T-helper 2 cell (primary cell): ENCODE measurements around the gene PLD1.
"Not testable (repeated sequence)": the region's sequence is repeated elsewhere in the genome, so short reads cannot be mapped to it uniquely, and the experiment has no call there.

ENCODE experiments used
- DNase-seq, 5 experiments: peaks; one replicate each; pipeline versions ENCODE4 v3.0.0 to v3.0.0-alpha.2; 2012 to 2022

Gene PLD1

DNA sequence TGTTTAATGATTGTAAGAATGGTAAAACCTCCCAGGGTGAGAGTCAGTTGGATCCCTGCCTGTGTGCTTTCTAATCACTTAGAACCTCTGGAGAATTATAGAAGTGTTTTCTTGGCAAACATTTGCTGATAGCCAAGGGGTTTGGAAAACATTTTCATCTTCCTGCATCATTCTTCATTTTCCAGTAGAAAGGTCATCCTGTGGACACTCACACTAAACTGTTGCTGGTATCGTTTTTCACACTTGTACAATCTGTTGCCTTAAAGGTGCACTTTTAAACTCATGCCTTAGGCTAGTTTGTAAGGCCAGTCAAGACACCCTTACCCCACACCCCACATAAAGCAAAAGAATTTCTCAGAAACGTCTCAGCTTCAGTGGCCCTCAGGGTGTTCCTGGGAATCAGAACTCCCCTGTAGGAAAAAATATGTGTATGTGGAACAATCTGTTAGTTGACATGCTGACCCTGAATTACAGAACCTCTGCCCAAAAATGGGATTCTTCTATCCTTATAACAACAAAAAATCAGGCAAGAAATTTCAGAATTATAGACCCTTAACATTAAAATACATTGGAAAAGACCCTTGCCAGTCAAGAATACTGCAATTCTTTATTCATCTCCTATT is 5.8 kb upstream of the PLD1 start:
- no peak for DNase-seq

DNA sequence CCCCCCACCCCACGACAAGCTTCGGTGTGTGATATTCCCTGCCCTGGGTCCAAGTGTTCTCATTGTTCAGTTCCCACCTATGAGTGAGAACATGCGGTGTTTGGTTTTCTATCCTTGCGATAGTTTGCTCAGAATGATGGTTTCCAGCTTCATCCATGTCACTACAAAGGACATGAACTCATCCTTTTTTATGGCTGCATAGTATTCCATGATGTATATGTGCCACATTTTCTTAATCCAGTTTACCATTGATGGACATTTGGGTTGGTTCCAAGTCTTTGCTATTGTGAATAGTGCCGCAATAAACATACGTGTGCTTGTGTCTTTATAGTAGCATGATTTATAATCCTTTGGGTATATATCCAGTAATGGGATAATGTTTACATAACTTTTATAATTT is 4.4 kb upstream of the PLD1 start:
- DNase-seq, result not testable (repeated sequence)

DNA sequence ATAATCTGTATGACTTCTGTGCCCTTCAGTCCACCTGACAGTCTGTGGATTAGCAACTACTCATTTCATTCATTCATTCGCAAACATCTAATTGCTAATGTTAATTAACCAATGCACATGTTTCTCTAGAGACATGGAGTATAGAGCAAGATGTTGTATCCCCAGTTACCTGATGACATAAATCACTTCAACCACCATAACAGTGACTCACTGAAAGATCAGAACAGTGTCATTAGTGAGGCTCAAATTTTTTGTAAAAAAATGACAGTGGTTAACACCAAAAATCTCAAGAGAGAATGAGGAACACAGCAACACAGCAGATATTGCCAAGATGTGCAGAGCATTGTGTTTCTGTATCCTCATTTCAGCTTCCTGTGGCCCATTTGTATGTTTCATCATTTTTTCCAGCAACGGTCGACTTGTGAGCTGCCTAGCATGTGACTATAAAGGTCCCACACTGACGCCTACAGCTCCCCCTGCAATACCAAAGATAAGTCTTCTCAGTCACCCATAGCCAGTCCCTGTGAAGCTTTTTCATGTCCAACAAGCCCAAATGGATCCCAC is 3.7 kb upstream of the PLD1 start:
- peak in 2 of 5 experiments; percentile 70 to 84 for DNase-seq

DNA sequence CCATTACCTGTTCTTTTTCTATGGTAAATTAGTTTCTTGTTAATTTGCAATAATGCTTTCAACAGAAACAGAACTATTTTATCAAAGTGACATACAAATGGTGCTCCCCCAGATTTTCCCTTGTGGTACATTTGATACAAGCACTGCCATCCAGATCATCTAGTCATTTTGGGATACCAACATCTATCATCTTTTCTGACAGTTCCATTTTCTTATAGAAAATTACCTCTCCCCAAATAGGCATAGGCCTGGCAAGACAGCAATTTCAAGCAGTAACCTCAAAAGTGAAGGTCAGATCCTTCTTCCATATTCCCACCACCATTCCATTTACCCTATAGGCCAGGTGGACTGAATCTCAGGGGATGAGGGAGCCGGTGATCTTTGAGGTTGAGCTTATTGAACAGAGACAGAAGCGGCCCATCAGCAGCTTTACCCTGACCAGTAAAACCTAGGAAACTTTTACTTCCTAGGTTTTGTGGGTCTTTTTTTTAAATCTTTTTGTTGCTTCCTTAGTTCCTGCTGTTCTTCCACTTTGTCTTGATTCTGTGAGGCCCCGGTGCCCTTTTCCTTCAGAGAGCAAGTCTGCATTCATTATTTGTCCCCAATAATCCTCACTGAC is 3.1 kb upstream of the PLD1 start:
- no peak for DNase-seq

DNA sequence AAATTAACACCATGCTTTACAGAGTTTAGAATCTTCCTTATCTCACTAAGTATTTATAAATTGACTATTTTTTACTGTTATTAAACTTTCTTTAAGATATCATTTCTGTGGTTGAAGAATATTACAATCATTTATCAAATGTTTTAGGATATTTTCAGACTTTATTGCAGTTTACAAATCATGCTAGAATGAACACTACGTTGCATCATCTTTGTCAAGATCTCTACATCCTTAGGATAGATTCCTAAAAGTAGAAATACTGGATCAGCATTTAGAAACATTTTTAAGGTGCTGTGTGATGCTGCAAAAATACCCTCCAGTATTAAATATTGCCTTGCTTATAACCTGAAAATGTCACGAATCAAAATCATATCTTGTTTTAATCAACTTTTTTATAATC is 2.5 kb upstream of the PLD1 start:
- no peak for DNase-seq

DNA sequence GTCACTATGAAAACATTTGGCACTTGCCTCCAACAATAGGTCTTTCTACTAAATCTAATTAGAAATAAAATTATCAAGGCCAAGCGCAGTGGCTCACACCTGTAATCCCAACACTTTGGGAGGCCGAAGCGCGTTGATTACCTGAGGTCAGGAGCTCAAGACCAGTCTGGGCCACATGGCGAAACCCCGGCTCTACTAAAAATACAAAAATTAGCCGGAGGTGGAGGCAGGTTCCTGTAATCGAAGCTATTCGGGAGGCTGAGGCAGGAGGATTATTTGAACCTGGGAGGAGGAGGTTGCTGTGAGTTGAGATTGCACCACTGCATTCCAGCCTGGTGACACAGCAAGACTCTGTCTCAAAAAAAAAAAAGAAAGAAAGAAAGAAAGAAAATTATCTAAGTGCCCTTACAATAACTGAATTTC is 1.6 kb upstream of the PLD1 start:
- no peak for DNase-seq

DNA sequence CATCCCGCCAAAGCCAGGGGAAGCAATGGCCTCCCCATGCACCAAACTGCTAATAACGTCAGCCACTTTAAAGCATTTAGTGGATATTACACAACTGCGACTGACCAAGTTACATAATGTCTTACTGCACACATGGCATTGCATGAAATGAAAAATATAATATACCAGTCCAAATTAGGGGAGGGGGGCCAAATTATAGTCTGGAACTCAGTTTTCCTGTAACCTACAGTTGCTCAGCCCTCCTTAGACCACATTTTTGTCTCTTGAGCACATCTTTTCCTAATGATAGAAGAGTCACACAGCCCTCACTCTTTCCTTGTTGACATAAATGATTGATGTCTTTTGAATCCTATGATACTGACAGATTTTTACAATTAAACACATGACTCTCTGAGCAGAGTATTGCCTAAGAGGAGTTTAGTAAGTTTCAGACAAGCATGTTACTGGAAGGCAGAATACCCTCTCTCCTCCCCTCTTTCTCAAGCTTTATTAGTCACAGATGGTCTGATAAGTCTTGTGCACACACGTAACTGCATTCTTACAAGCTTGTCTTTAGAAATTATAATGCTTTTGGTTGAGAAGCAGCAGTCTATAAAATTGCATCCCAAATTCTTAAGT is 1.1 kb upstream of the PLD1 start:
- peak in 1 of 5 experiments; percentile 80 for DNase-seq

DNA sequence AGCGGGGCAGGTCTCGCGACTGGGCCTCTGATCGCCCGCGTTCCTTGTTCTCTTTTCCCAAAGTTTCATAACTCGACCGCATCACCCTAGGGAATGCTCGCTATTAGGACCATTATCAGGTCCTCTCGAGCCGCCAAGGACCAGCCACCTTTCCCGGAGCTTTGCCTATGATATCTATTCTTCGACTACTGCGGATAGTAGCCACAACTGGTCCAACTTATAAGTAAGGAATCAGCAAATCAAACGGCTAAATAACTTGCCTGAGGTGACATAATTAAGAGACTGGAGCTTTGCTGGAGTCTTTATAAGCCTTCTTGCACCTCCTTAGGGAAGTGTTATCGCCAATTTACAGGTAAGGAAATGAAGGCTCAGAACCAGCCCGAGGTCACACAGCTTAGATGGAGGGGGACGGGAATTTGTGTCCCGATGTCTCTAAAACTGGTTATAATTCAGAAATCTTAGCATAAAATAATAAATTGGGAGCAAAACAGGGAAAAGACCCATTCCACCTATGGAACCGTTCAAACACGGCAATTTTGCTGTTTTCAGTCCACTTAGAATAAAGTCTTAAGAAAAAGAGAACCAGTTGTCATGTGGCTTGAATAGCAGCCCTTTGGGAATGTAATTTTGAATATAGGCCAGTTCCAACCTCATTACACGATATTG is 479 bp upstream of the PLD1 start:
- DNase-seq, result no peak

DNA sequence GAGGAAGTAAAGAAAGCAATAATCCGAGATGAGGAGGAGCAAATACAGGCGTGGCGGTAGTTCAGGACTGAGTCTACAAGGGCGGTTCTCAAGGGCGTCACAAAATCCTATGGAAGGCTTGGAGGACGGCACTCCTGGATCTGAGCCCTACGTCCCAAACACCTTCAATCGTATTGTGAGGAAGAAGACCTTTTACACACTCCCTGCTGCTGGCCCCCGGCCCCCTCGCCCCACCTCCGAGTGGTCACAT is 747 bp downstream of the PLD1 start:
- DNase-seq, result peak in 1 of 5 experiments; percentile 52

DNA sequence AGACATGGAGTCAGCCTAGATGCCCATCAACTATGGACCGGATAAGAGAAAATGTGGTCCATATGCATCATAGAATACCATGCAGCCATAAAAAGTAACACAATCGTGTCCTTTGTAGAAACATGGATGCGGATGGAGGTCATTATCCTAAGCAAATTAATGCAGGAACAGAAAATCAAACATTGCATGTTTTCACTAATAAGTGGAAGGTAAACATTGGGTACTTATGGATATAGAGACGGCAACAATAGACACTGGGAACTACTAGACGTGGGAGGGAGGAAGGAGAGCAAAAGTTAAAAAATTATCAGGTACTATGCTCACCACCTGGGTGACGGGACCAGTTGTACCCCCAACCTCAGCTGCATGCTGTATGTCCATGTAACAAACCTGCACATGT is 2.5 kb downstream of the PLD1 start:
- no peak for DNase-seq

DNA sequence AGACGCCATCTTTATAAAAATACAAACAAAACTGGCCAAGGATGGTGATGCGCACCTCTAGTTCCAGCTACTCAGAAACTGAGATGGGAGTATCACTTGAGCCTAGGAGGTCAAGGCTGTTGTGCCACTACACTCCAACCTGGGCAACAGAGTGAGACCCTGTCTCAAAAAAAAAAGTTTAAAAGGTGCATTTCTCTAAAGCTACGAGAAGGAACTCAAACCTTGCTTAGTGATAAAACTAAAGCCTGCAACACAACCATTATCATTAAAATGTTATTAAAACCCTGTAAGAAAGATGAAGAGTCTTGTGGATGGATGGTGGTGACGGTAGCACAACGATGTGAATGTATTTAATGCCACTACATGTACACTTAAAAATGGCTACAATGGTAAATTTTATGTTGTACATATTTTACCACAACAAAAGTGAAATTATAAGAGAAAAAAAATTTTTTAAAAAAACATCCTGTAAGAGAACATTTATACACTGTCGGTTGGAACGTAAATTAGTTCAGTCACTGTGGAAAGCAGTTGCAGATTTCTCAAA is 3.1 kb downstream of the PLD1 start:
- no peak for DNase-seq

DNA sequence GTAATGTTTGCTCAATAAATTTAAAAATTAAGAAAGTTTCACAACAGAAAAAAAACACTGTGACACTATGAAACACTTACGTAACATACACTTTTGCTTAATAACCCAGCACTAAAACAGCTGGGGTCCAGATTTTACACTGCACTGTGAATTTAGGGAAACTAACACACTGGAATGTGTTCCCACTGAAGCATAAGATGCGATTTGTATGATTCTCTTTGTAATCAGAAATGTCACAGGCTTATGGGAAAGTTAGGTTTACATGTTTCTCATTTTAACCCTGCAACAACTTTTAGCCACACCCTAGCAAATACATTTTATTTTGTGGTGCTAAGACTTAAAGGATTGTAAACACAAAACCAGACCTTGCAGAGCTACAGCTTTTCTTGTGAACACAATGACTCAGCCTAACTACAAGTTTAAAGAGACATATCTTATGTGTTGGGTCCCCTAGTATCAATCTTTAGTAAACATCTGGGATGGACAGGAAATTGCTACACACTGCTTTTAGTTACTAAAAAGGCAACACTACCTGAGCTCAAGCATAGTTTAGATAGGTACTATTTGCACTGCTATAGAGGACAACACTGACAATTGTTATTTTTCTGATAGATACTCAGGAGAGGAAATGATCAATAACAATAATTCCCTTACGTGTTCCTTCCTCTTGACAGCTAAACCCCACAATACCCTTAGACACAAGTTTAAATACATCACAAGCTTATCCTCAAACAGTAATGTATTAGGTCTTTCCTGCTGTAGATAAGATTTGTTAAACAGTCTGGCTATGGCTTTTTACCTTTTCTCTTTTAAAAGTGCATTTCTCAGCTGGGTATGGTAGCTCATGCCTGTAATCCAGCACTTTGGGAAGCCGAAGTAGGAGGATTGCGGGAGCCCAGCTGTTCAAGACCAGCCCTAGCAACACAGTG is 3.8 kb downstream of the PLD1 start:
- DNase-seq, result peak in 1 of 5 experiments; percentile 87

DNA sequence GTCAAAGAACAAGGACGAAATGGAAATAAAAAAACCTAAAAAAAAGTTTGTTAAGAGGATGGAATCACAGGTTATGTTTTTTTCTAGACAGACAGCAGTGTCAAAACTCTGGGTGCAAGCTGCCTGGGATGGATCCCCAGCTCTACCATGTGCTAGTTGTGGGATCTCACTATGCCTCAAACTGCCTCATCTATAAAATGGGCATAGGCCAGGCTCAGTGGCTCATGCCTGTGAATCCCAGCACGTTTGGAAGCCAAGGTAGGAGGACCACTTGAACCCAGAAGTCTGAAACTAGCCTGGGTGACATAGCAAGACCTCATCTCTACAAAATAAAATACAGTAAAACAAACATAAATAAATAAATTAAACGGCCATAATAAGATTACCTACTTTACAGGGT is 4.6 kb downstream of the PLD1 start:
- no peak for DNase-seq

DNA sequence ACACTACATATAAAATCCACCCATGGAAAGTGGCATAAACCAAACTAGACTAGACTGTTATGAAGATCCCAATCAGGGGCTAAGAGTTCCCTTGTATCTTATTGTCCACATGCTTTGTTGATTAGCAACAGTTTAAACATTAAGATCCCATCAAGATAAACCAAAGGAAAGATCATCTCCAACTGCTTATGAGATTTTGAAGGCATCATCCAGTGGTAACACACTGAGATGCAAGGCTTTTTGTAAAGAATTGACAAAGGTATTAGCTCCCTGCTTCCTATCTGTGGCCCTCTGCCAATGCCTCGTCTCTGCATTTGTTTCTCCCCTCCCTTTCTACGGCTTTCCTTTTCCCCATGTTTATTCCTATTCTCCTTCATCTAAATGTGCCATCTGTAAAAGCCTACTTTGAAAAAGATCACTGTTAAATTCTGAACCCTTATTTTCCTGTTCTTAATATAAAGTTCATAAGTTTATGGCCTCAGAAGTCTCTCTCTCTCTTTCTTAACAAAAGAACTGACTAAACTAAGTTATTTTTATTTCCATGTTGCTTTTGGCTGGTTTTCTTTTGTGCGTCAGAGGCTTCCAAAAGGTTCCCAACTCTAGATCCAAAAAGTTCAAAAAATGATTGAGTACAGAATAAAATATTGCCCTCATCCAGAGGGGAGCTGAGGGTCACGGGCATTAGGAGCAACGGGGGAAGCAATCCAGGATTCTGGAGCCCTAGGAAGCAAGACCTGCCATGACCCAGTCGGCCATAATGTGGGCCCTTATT is 5.5 kb downstream of the PLD1 start:
- no peak for DNase-seq

DNA sequence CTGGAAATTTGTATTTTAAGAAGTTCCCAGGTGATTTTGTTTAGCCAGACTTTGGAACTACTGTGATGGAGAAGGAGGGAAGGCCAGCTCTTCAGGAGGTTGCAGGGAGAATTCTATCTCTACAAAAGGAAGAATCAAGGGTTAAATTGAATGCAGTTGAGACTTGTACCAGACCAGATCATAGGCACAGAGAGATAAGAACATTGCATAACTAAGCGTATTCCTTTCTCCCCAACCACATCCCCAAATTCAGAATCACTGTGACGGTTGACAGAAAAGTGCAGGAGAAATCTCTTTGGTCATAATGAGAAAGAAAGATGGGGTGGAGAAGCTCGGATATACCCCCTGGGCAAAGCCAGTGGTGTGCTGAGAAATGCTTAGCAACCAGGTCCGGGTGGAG is 7.2 kb downstream of the PLD1 start:
- DNase-seq, result no peak

DNA sequence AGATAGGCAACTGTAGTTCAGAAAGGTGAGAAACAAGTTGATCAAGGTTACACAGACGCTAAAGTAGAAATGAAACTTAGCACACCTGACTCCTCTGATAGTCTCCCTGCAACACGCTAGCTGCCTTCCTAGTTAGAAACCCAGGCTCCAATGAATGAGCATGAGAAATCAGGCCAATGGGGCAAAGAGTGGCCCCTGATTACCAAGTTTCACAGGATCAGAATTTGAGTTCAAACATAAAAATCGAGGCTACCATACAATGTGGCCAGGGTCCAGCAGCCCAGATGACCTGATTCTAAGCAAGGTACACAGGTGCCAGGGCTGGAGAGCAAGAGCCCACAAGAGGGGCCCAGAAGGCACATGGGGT is 7.7 kb downstream of the PLD1 start:
- DNase-seq, result no peak

DNA sequence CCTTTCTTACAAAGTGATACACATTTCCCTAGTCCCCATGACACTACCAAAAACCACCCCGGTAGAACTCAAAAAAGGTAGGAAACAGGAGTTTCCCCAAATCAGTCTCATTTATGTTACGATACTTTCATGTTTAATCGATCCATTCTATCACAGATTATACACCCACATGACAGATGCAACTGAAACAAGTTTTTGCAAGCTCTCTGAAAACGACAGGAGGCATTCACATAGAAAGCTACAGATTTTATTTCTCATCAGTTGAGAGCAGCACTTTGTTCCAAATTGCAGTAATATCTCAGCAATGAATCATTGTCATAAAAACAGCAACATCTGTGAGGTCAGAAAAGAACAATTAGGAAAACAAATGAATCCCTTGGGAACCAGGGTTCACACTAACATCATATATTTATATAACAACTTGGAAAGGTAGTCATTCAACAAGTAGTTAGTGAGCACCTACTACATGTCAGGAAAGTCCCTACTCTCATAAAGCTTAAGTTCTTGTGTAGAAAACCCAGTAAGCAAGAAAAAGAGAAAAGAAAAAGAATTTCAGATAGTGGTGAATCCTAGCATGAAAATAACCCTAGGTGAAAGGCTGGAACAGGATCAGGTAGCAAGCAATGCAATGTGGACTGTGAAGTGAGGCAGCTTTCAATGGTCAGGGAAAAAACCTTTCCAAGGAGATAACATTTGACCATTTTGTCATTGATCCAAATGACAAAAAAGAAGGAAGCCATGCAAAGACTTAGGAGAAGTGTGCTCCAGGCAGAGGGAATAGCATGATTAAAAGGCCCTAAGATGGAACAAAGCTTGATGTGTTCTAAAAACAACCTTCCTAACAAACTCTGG is 8.3 kb downstream of the PLD1 start:
- DNase-seq, result peak in 1 of 5 experiments; percentile 19

DNA sequence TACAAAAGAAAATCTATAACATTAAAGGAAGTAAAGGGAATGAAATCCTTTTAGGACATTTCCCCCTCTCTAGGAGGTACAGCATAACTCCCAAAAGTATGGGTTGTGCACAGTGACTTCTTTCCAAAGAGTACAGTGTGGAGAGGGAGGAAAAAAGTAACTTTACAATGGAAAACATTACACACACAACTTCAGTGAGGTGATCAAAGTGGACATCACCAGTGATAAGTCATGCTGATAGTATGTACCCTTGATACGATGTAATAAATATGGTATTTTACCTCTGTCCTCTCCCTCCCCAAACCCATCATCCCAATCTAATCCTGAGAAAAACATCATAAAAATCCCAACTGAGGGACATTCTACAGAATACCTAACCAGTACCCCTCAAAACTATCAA is 10.8 kb downstream of the PLD1 start:
- no peak for DNase-seq

DNA sequence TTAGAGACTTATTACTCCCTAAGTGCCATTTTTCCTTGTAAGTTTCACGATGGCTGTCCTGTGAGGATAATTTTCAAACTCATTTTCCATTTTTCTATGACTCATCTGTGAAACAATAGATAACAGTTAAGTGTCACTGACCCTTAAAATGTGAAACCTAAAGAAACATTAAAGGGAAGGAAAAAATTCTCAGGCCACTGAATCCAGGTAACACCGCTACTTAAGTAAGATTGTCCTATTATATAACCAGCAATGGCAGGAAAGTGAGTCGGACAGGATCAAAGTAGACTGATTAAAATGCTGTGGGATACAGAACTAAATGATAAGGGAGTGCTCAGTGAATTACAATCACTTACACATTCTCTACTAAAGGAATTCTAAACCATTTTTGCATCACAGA is 12.4 kb downstream of the PLD1 start:
- no peak for DNase-seq

DNA sequence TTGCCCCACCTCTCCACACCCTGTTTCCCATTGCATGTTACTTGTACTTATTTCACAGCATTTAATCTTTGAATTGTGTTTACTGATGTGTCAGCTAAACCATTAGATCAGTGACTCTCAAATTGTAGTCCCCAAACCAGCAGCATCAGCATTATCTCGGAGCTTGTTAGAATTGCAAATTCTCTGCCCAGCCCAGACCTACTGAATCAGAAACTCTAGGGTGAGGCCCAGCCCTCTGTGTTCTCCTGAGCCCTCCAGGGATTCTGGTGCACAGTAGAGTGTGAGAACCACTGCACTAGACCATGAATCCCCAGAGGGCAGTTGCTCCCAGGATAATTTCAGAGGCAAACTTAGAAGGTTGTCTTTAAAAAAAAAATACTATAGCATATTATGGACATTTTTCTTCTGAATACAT is 13.0 kb downstream of the PLD1 start:
- DNase-seq, result no peak
